ENCODE measurements around the gene KCND2. TPM values are rescaled to one million over a fixed set of nuclear protein-coding genes. Genes with fewer than 3 reads are reported as not detected.

Gene KCND2
- total RNA-seq, 1 donor from 2014 or later = 2.9 TPM

DNA sequence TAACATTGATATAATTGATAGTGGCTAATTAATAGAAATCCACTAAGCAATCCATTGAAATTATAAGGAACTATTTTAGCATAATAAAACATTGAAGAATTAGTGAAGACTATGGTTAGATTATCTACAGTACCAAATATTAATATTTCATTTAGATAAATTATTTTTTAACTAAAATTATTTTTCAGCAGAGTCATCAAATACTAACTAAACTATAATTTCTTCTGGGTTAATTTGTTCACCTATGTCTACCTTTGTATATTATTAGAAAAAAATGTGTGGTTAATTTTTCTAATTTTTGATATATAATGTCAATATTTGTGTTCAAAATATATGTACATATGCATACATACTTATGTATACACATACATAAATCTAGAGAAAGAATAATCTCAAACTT is 140.2 kb downstream of the KCND2 start:
- H3K4me1 Mint-ChIP-seq = peaks cover 3% of the 10 kb centered on the region
- H4K20me1 ChIP-seq (ENCODE audit: low read depth) = no peaks in the 10 kb centered on the region
- no peak overlapping the region for H3K27ac Mint-ChIP-seq
- no peak overlapping the region for H2AFZ ChIP-seq (replicated peaks)
- no peak overlapping the region for H3K4me3 Mint-ChIP-seq
- H3F3A ChIP-seq (ENCODE audit: low read depth) = no peaks in the 10 kb centered on the region
- no peaks in the 10 kb centered on the region for H3K27me3 ChIP-seq
- no peaks in the 10 kb centered on the region for H3K27me3 Mint-ChIP-seq (ENCODE audit: insufficient read depth, low read depth)
- TF ChIP-seq CTCF (IDR thresholded peaks at IDR 0.05) (no peak), EZH2phosphoT487 (IDR thresholded peaks at IDR 0.05) (no peak), EZH2 (IDR thresholded peaks at IDR 0.05) (no peak)
- H3K9me3 Mint-ChIP-seq = no peaks in the 10 kb centered on the region
- no peaks in the 10 kb centered on the region for H3K4me1 ChIP-seq
- no peaks in the 10 kb centered on the region for H3K36me3 Mint-ChIP-seq
- no peak for DNase-seq (ENCODE audit: low spot score)
- no peak overlapping the region for H3K4me3 ChIP-seq
- H3K9me3 ChIP-seq (ENCODE audit: low read depth) = no peaks in the 10 kb centered on the region
- H3K9ac ChIP-seq = no peak overlapping the region
- H3K27ac ChIP-seq = no peak overlapping the region
- no peak overlapping the region for H3K4me2 ChIP-seq
- no peaks in the 10 kb centered on the region for H3K36me3 ChIP-seq
- H3K79me2 ChIP-seq (ENCODE audit: low read depth) = no peaks in the 10 kb centered on the region

GRCh38 chr7:120417244-120417979 is 144.4 kb downstream of the KCND2 start:
- Mint-ChIP-seq H3K36me3 (no peaks in the 10 kb centered on the region), H3K4me1 (peaks cover 3% of the 10 kb centered on the region), H3K4me3 (no peak overlapping the region), H3K27ac (no peak overlapping the region), H3K27me3 (ENCODE audit: insufficient read depth, low read depth) (no peaks in the 10 kb centered on the region), H3K9me3 (no peaks in the 10 kb centered on the region)
- H2AFZ ChIP-seq (replicated peaks) = no peak overlapping the region
- no peaks in the 10 kb centered on the region for H3K9me3 ChIP-seq (ENCODE audit: low read depth)
- no peaks in the 10 kb centered on the region for H3K4me1 ChIP-seq
- no peaks in the 10 kb centered on the region for H3F3A ChIP-seq (ENCODE audit: low read depth)
- no peaks in the 10 kb centered on the region for H4K20me1 ChIP-seq (ENCODE audit: low read depth)
- no peak overlapping the region for H3K4me2 ChIP-seq
- no peaks in the 10 kb centered on the region for H3K27me3 ChIP-seq
- no peak overlapping the region for H3K9ac ChIP-seq
- H3K79me2 ChIP-seq (ENCODE audit: low read depth) = no peaks in the 10 kb centered on the region
- no peak overlapping the region for H3K27ac ChIP-seq
- H3K4me3 ChIP-seq = no peak overlapping the region
- H3K36me3 ChIP-seq = no peaks in the 10 kb centered on the region
- DNase-seq (ENCODE audit: low spot score) = no peak
- no peak for TF ChIP-seq EZH2phosphoT487 (IDR thresholded peaks at IDR 0.05)
- TF ChIP-seq EZH2 (IDR thresholded peaks at IDR 0.05) = no peak
- no peak for TF ChIP-seq CTCF (IDR thresholded peaks at IDR 0.05)

- Histone ChIP-seq H3K4me1 (no peaks in the 10 kb centered on the region), H3K9ac (no peak overlapping the region), H3K27ac (no peak overlapping the region), H2AFZ (replicated peaks) (no peak overlapping the region), H4K20me1 (ENCODE audit: low read depth) (no peaks in the 10 kb centered on the region), H3K4me2 (no peak overlapping the region), H3K36me3 (no peaks in the 10 kb centered on the region), H3K9me3 (ENCODE audit: low read depth) (no peaks in the 10 kb centered on the region), H3K79me2 (ENCODE audit: low read depth) (no peaks in the 10 kb centered on the region), H3F3A (ENCODE audit: low read depth) (no peaks in the 10 kb centered on the region), H3K4me3 (no peak overlapping the region), H3K27me3 (no peaks in the 10 kb centered on the region)
- Mint-ChIP-seq H3K27me3 (ENCODE audit: insufficient read depth, low read depth) (no peaks in the 10 kb centered on the region), H3K9me3 (no peaks in the 10 kb centered on the region), H3K27ac (no peak overlapping the region), H3K4me1 (peaks cover 3% of the 10 kb centered on the region), H3K36me3 (no peaks in the 10 kb centered on the region), H3K4me3 (no peak overlapping the region)
- no peak for DNase-seq (ENCODE audit: low spot score)
- TF ChIP-seq CTCF (IDR thresholded peaks at IDR 0.05) = no peak
- no peak for TF ChIP-seq EZH2 (IDR thresholded peaks at IDR 0.05)
- TF ChIP-seq EZH2phosphoT487 (IDR thresholded peaks at IDR 0.05) = no peak
Observed at GRCh38 chr7:120421151-120421651, 148.2 kb downstream of the KCND2 start.
